NCI-H1436 treated with DMSO at 0.1 percent for 48 hours (cell line): ENCODE measurements around the gene S1PR3.

ENCODE experiments used
- DNase-seq: peaks from one replicate; lab custom pipeline; 2025; lab: John Stamatoyannopoulos, UW

Gene S1PR3

GRCh38 chr9:88969646-88970373 lies 21.5 kb upstream of the S1PR3 start:
- DNase-seq: no peak

GRCh38 chr9:88971131-88971960 lies 19.9 kb upstream of the S1PR3 start:
- DNase-seq: no peak

- no peak for DNase-seq
Observed at GRCh38 chr9:88972401-88972800, 18.9 kb upstream of the S1PR3 start.

- no peak for DNase-seq
Observed at GRCh38 chr9:88973281-88974045, 17.8 kb upstream of the S1PR3 start.

GRCh38 chr9:88974641-88975040 lies 16.6 kb upstream of the S1PR3 start:
- no peak for DNase-seq

GRCh38 chr9:88975966-88976889 lies 15.0 kb upstream of the S1PR3 start:
- no peak for DNase-seq

GRCh38 chr9:88976890-88977257 lies 14.4 kb upstream of the S1PR3 start:
- DNase-seq: no peak

DNA sequence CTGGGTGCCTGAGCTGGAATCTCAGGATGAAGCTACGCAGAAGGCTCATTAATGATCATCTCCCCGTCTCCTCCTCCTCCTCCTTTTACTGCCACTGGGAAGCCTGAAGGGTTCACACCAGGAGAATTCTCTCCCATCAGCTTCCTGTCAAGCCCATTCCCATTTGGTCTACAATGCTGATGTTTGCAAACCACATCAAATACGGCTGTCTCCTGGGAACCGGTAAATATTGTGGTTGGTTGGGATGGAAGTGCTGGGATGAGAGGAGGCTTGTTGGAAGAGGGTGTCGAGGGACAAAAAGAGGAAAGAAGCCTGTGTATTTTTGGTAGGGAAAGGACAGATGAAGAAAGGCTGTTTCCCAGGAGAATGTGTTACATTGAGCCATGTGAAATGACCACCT lies 13.2 kb upstream of the S1PR3 start:
- no peak for DNase-seq

- no peak for DNase-seq
Observed at GRCh38 chr9:88979021-88979420, 12.2 kb upstream of the S1PR3 start.

DNA sequence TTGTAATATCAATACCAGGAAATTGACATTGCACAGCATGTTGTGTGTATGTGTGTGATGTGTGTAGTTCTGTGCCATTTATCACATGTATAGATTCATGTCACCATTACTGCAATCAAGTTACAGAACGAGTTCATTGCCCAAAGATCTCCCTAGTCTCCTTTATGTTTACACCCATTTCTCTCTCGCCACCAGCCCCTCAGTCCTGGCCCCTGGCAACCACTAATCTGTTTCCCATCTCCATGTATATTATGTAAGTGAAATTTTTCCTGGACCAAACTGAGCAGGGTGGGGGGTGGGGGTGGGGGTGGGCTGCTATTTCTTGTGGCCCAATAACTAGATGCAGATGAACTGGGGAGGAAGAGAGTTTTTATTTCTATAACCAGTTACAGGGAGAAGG lies 11.5 kb upstream of the S1PR3 start:
- no peak for DNase-seq

- DNase-seq: no peak
Observed at GRCh38 chr9:88980740-88981203, 10.5 kb upstream of the S1PR3 start.

GRCh38 chr9:88983865-88984542 lies 7.3 kb upstream of the S1PR3 start:
- DNase-seq: no peak

DNA sequence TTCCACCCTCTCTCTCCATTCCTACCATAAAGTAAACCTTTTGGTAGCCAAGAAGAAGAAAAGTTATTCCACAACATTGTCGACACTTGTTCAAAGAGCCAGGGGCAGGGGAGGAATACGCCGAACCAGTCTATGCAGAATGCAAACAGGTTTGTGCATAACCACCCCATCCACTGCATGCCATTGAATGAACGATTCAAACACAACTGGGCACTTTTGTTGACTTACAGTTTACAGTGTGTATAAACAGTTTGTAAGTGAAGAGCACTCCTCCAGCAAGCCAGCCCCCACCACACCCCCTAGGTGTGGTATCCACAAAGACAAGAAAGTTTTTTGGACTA lies 6.8 kb upstream of the S1PR3 start:
- DNase-seq: no peak

- no peak for DNase-seq
Observed at GRCh38 chr9:88985616-88986015, 5.7 kb upstream of the S1PR3 start.

DNA sequence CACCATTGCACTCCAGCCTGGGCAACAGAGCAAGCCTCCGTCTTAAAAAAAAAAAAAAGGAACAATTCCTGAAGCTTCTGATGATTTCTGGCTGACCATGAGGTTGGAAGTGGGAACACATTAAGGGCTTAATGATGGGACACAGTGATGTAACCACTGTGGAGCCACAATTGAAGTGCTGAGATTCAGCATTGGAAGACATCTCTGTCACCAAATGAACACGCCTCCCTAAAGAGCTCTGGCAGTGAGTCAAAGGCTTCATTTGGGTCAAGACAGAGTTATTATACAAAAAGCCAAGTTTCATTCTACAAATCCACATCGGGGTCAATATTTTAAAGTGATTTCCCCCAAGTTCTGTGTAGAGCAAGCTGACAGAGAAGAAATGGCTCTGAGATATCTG lies 4.5 kb upstream of the S1PR3 start:
- DNase-seq: no peak

- no peak for DNase-seq
Observed at GRCh38 chr9:88987661-88988060, 3.6 kb upstream of the S1PR3 start.

DNA sequence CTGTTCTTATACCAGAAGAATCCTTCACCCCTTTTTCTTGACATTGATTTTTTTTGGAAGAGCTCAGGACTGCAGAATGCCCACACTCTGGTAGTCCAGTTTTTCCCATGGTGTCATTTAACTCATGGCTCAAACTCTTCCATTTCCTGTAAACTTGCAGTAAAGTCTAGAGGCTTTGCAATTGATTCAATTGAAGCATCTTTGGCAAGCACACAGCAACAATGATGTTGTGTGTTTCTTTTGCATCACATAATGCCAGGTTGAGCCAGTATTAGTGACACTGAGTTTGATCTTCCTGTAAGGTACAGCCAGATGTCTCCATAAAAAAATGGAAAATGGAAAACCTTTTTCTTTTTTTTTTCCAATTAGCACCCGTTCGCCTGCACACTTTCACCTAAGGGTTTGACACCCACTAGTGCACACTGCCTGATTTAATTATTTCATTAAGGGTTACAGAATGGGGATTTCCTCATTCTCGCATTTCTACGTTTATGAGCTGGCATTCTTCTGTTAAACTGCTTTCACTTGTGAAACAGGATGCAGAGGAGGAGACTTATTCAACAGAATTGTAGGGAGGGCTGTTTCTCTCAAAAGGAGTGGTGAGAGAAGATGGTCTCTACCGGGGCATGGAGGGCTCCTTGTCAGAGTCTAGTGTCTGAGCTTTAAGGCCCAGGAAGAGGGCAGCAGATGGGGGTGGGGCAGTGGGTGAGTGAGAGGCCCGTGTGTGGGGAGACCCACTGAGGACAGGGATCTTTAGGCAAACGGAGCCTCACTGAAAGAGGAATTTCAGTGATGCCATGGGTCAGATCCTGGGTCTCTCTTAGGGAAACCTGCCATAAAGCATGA lies 2.2 kb upstream of the S1PR3 start:
- DNase-seq: no peak

GRCh38 chr9:88990041-88990728 lies 1.1 kb upstream of the S1PR3 start:
- DNase-seq: no peak

DNA sequence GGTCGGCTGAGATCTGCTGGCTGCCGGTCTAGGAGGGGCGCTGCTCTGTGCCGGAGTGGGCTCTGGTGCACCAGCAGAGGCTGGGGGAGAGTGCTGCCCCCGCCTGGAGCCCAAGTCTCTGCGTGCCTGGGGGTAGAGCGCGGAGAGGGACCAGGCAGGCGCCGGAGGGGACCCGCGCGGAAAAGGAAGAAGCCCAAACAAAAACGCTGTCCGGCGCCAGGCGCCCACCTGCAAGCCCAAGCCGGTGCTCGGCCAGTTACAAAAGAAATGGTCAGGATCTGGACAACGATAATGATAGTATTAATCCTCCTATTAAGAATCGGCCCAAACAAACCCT lies 571 bp upstream of the S1PR3 start:
- no peak for DNase-seq

GRCh38 chr9:88992556-88992955 lies 1.3 kb downstream of the S1PR3 start:
- DNase-seq: no peak
